ENCODE measurements around the gene TRAPPC8.
"Not testable (repeated sequence)": the region's sequence is repeated elsewhere in the genome, so short reads cannot be mapped to it uniquely, and the experiment has no call there.

Gene TRAPPC8

GRCh38 chr18:31810336-31811130 lies 132.4 kb downstream of the TRAPPC8 start:
- H3K4me1 ChIP-seq (ENCODE audit: control insufficient read depth, low read depth, low read length); H3K9ac ChIP-seq (ENCODE audit: low read length); H3K27ac ChIP-seq (ENCODE audit: low read length); H3K4me3 ChIP-seq (ENCODE audit: low read length); H3K27me3 ChIP-seq (ENCODE audit: control insufficient read depth, insufficient read depth, low read length); H3K36me3 ChIP-seq (ENCODE audit: control insufficient read depth, low read depth, low read length); H3K9me3 ChIP-seq (ENCODE audit: control insufficient read depth, low read depth, low read length): not testable (repeated sequence)

GRCh38 chr18:31809049-31809448 lies 133.9 kb downstream of the TRAPPC8 start:
- not testable (repeated sequence) for H3K9me3 ChIP-seq (ENCODE audit: control insufficient read depth, low read depth, low read length); H3K4me1 ChIP-seq (ENCODE audit: control insufficient read depth, low read depth, low read length); H3K27me3 ChIP-seq (ENCODE audit: control insufficient read depth, insufficient read depth, low read length); H3K4me3 ChIP-seq (ENCODE audit: low read length); H3K36me3 ChIP-seq (ENCODE audit: control insufficient read depth, low read depth, low read length); H3K9ac ChIP-seq (ENCODE audit: low read length); H3K27ac ChIP-seq (ENCODE audit: low read length)

- no peaks in the 10 kb centered on the region for H3K36me3 ChIP-seq (ENCODE audit: control insufficient read depth, low read depth, low read length)
- no peaks in the 10 kb centered on the region for H3K9me3 ChIP-seq (ENCODE audit: control insufficient read depth, low read depth, low read length)
- no peaks in the 10 kb centered on the region for H3K4me1 ChIP-seq (ENCODE audit: control insufficient read depth, low read depth, low read length)
- H3K4me3 ChIP-seq (ENCODE audit: low read length): no peak overlapping the region
- no peak overlapping the region for H3K27ac ChIP-seq (ENCODE audit: low read length)
- no peak overlapping the region for H3K9ac ChIP-seq (ENCODE audit: low read length)
- no peaks in the 10 kb centered on the region for H3K27me3 ChIP-seq (ENCODE audit: control insufficient read depth, insufficient read depth, low read length)
Observed at GRCh38 chr18:31801078-31801477, 141.8 kb downstream of the TRAPPC8 start.

GRCh38 chr18:31799257-31799656 lies 143.7 kb downstream of the TRAPPC8 start:
- not testable (repeated sequence) for H3K9ac ChIP-seq (ENCODE audit: low read length); H3K27ac ChIP-seq (ENCODE audit: low read length); H3K4me1 ChIP-seq (ENCODE audit: control insufficient read depth, low read depth, low read length); H3K9me3 ChIP-seq (ENCODE audit: control insufficient read depth, low read depth, low read length); H3K4me3 ChIP-seq (ENCODE audit: low read length); H3K36me3 ChIP-seq (ENCODE audit: control insufficient read depth, low read depth, low read length); H3K27me3 ChIP-seq (ENCODE audit: control insufficient read depth, insufficient read depth, low read length)

- no peaks in the 10 kb centered on the region for H3K36me3 ChIP-seq (ENCODE audit: control insufficient read depth, low read depth, low read length)
- no peaks in the 10 kb centered on the region for H3K4me1 ChIP-seq (ENCODE audit: control insufficient read depth, low read depth, low read length)
- H3K27ac ChIP-seq (ENCODE audit: low read length): no peak overlapping the region
- no peak overlapping the region for H3K9ac ChIP-seq (ENCODE audit: low read length)
- H3K27me3 ChIP-seq (ENCODE audit: control insufficient read depth, insufficient read depth, low read length): no peaks in the 10 kb centered on the region
- H3K4me3 ChIP-seq (ENCODE audit: low read length): no peak overlapping the region
- H3K9me3 ChIP-seq (ENCODE audit: control insufficient read depth, low read depth, low read length): no peaks in the 10 kb centered on the region
Observed at GRCh38 chr18:31798399-31798798, 144.5 kb downstream of the TRAPPC8 start.

GRCh38 chr18:31795747-31796146 lies 147.2 kb downstream of the TRAPPC8 start:
- Histone ChIP-seq H3K4me1 (ENCODE audit: control insufficient read depth, low read depth, low read length) (no peaks in the 10 kb centered on the region), H3K9ac (ENCODE audit: low read length) (no peak overlapping the region), H3K9me3 (ENCODE audit: control insufficient read depth, low read depth, low read length) (no peaks in the 10 kb centered on the region), H3K36me3 (ENCODE audit: control insufficient read depth, low read depth, low read length) (no peaks in the 10 kb centered on the region), H3K4me3 (ENCODE audit: low read length) (no peak overlapping the region), H3K27me3 (ENCODE audit: control insufficient read depth, insufficient read depth, low read length) (no peaks in the 10 kb centered on the region), H3K27ac (ENCODE audit: low read length) (no peak overlapping the region)

GRCh38 chr18:31793531-31793930 lies 149.4 kb downstream of the TRAPPC8 start:
- Histone ChIP-seq H3K27me3 (ENCODE audit: control insufficient read depth, insufficient read depth, low read length) (no peaks in the 10 kb centered on the region), H3K9me3 (ENCODE audit: control insufficient read depth, low read depth, low read length) (no peaks in the 10 kb centered on the region), H3K27ac (ENCODE audit: low read length) (no peak overlapping the region), H3K4me3 (ENCODE audit: low read length) (no peak overlapping the region), H3K36me3 (ENCODE audit: control insufficient read depth, low read depth, low read length) (no peaks in the 10 kb centered on the region), H3K4me1 (ENCODE audit: control insufficient read depth, low read depth, low read length) (no peaks in the 10 kb centered on the region), H3K9ac (ENCODE audit: low read length) (no peak overlapping the region)

GRCh38 chr18:31792580-31792911 lies 150.4 kb downstream of the TRAPPC8 start:
- Histone ChIP-seq H3K4me1 (ENCODE audit: control insufficient read depth, low read depth, low read length) (no peaks in the 10 kb centered on the region), H3K27me3 (ENCODE audit: control insufficient read depth, insufficient read depth, low read length) (no peaks in the 10 kb centered on the region), H3K9ac (ENCODE audit: low read length) (no peak overlapping the region), H3K9me3 (ENCODE audit: control insufficient read depth, low read depth, low read length) (no peaks in the 10 kb centered on the region), H3K36me3 (ENCODE audit: control insufficient read depth, low read depth, low read length) (no peaks in the 10 kb centered on the region), H3K27ac (ENCODE audit: low read length) (no peak overlapping the region), H3K4me3 (ENCODE audit: low read length) (no peak overlapping the region)

GRCh38 chr18:31791817-31792579 lies 150.9 kb downstream of the TRAPPC8 start:
- H3K9me3 ChIP-seq (ENCODE audit: control insufficient read depth, low read depth, low read length): no peaks in the 10 kb centered on the region
- H3K27ac ChIP-seq (ENCODE audit: low read length): no peak overlapping the region
- no peaks in the 10 kb centered on the region for H3K36me3 ChIP-seq (ENCODE audit: control insufficient read depth, low read depth, low read length)
- no peaks in the 10 kb centered on the region for H3K4me1 ChIP-seq (ENCODE audit: control insufficient read depth, low read depth, low read length)
- no peak overlapping the region for H3K4me3 ChIP-seq (ENCODE audit: low read length)
- no peak overlapping the region for H3K9ac ChIP-seq (ENCODE audit: low read length)
- H3K27me3 ChIP-seq (ENCODE audit: control insufficient read depth, insufficient read depth, low read length): no peaks in the 10 kb centered on the region

- Histone ChIP-seq H3K9me3 (ENCODE audit: control insufficient read depth, low read depth, low read length) (no peaks in the 10 kb centered on the region), H3K27me3 (ENCODE audit: control insufficient read depth, insufficient read depth, low read length) (no peaks in the 10 kb centered on the region), H3K36me3 (ENCODE audit: control insufficient read depth, low read depth, low read length) (no peaks in the 10 kb centered on the region), H3K27ac (ENCODE audit: low read length) (no peak overlapping the region), H3K4me1 (ENCODE audit: control insufficient read depth, low read depth, low read length) (no peaks in the 10 kb centered on the region), H3K9ac (ENCODE audit: low read length) (no peak overlapping the region), H3K4me3 (ENCODE audit: low read length) (no peak overlapping the region)
Observed at GRCh38 chr18:31789409-31789808, 153.5 kb downstream of the TRAPPC8 start.

- no peak overlapping the region for H3K27ac ChIP-seq (ENCODE audit: low read length)
- H3K4me3 ChIP-seq (ENCODE audit: low read length): no peak overlapping the region
- no peaks in the 10 kb centered on the region for H3K9me3 ChIP-seq (ENCODE audit: control insufficient read depth, low read depth, low read length)
- H3K4me1 ChIP-seq (ENCODE audit: control insufficient read depth, low read depth, low read length): no peaks in the 10 kb centered on the region
- no peaks in the 10 kb centered on the region for H3K36me3 ChIP-seq (ENCODE audit: control insufficient read depth, low read depth, low read length)
- H3K27me3 ChIP-seq (ENCODE audit: control insufficient read depth, insufficient read depth, low read length): no peaks in the 10 kb centered on the region
- H3K9ac ChIP-seq (ENCODE audit: low read length): no peak overlapping the region
Observed at GRCh38 chr18:31783059-31783458, 159.9 kb downstream of the TRAPPC8 start.
